RKO (cell line): Measurements from ENCODE around the gene VIM.
A peak's percentile ranks its signal among the peaks of the same experiment; 100 is the strongest.
"Not testable (repeated sequence)": the region's sequence is repeated elsewhere in the genome, so short reads cannot be mapped to it uniquely, and the experiment has no call there.

Source experiments
- DNase-seq: peaks from one replicate; pipeline ENCODE4 v3.0.0-alpha.2; 2016; ENCODE audit warnings: low spot score

Gene VIM

DNA sequence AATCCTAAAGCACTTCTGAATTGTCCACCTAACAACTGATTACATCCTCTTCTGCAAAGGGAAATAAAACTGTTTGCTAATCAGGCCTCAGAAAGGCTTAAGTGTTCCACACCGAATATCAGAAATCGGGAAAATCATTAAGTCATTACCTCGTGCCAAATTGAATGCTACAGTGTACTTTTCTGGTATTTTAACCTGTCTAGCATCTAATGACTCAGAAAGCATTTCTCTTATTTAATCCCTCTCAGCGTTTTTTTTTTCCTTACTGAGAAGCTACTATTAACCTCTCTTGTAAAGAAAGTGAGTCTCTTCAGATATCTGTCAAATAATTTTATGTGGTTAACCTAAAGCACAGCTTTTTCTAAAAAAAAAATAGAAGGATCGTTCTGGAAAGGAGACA is 28.6 kb downstream of the VIM start:
- no peak for DNase-seq

DNA sequence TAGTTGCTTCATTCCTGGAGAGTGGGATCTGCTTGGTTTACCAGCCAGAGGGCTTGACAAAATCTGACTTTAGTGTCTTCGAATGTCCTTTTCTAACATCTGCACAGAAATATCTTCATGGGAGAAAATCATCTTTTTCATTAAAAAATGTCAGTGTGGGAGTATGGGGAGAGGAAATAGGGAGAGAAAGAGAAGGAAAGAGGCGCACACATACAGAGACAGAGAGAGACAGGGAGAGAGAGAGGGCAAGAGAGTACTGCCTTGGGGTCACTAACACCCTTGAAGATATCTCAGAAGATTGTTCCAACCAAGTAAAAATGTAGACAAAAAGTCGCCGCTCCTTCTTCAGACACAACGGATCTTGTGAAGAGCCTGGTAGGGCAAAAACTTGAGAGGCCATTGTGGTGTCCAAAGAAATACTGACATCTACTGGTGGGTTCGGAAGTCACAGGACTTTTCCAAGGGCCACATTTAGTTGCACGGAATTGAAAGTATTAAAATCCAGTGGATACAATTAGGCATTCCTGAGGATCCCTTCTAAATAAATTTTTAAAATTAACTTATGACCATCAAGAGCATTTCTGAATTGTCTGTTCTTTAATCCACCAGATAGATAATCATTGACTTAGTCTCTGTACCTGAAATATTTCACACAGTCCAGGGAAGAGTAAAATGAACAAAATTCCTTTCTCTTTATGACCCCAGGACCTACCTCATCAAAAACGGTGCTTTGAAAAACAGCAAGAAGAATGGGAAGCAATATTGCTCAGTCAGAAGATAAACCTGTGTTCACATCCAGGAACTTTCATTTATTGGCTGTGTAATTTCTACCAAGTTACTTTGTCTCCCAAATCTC is 29.7 kb downstream of the VIM start:
- peak; percentile 91 for DNase-seq

DNA sequence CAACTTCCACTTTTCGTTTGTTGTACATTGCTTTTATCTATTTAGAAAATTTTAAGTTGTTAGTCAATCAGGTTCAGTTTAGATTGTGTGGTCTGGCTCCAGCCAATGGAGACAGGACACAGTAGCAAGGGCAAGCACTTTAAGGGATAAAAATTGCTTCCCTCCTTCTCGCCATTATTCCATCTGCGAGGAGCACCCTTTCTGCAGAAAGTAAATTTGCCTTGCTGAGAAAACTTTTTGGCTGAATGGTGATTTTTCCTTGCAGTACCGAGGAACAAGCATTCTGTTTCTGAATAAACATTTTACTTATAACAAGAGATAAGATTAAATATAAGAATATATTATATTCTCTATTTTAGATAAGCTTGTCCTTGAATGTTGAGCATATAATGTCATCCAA is 34.5 kb downstream of the VIM start:
- DNase-seq, result no peak

DNA sequence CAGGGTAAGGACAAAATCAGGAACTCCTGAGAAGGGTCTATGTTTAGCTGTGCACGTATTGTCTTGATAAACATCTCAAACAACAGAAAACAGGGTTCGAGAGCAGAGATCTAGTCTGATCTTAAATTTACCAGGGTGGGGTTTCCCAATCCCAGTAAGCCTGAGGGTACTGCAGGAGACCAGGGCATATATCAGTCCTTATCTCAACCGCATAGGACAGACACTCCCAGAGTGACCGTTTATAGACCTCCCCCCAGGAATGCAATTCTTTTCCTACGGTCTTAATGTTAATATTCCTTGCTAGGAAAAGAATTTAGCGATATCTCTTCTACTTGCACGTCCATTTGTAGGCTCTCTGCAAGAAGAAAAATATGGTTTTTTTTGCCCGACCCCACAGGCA is 35.5 kb downstream of the VIM start:
- no peak for DNase-seq

DNA sequence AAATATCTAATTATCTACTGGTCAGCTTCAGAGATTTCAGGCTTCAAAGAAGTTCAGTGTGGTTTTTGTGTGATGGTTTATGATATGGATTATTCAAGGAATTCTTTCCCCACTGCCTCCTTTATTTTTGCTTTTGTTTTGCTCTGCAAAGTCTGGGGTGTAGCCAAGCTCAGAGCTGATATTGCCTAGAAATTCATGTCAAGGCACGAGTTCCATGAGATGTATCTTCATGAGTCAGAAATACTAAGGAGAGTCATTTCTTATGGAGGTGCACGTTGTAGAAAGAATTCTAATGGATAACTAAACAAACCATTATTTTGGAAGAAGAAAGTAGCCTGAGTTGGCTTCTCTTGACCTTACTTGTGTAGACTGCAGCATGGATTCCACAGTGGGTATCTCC is 37.4 kb downstream of the VIM start:
- no peak for DNase-seq

DNA sequence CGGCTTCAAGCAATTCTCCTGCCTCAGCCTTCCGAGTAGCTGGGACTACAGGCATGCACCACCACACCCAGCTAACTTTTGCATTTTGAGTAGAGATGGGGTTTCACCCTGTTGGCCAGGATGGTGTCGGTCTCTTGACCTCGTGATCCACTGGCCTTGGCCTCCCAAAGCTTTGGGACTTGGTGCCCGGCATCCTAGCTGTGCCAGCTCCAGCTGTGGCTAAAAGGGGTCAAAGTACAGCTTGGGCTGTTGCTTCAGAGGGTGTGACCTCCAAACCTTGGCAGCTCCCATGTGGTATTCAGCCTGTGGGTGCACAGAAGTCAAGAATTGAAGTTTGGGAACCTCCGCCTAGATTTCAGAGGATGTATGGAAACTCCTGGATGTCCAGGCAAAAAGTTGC is 38.5 kb downstream of the VIM start:
- not testable (repeated sequence) for DNase-seq

DNA sequence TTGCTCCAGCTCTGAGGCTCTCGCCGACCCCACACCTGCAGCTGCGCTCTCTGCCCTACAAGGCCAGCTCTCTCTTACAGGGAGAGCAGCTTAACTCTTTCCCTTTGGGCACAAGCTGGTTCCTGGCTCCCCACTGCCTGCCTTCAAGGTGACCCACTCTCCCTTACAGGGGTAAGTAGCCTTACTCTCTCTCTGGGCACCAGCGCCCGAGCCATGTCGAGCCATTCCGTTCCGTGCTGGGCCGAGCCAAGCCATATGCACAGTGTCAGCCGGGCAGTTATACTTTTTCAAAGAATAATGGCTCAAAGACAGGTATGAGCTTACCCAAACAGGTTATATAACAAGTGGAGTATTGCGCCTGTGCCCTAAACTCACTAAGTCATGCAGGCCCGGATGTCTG is 44.6 kb downstream of the VIM start:
- DNase-seq, result no peak

DNA sequence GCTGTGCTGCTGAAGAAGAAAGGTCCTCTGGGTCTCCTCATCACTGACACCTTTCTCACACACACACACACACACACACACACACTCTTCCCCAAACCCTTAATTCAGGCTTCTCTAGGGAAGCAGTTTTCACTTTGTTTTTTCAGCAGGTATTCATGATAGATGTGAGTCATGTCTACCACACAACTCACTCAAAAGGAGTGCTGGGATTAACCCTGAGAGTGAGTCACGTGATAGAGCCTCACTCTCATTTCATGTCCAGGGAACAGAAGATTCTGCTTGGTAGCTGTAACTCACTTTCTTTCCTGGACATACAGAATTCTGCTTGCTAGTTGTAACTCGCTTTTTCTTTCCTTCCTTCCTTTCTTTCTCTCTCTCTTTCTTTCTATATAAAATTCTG is 45.4 kb downstream of the VIM start:
- peak; percentile 82 for DNase-seq

DNA sequence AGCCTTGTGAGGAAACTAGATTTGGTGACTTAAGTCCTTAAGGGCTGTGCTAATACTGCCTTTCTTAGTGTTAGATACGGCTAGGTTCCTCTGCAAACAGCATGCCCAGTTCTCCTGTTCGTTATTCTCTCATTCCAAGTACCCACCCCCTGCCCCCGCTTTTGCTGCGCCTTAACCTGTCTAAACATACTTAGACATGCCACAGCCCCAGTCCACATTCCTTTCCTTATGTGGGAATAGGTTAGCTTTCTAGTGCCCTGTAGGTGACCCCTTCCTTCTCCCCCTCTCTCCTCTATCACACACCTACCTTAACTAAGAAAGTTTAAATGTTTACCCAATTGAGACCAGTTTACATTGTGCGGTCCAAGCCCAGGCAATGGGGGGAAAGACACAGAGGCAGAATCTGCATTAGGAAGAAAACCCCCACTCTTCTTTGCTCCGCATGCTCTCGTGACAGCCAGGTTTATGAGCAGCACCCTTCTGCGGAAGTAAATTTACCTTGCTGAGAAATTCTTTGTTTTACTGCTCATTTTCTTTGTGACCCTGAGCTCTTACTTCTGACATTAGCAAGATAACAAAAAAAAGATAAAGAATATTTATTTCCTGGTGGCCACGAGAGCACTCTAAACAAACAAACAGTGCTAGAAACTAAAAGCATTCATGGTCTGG is 48.8 kb downstream of the VIM start:
- no peak for DNase-seq

DNA sequence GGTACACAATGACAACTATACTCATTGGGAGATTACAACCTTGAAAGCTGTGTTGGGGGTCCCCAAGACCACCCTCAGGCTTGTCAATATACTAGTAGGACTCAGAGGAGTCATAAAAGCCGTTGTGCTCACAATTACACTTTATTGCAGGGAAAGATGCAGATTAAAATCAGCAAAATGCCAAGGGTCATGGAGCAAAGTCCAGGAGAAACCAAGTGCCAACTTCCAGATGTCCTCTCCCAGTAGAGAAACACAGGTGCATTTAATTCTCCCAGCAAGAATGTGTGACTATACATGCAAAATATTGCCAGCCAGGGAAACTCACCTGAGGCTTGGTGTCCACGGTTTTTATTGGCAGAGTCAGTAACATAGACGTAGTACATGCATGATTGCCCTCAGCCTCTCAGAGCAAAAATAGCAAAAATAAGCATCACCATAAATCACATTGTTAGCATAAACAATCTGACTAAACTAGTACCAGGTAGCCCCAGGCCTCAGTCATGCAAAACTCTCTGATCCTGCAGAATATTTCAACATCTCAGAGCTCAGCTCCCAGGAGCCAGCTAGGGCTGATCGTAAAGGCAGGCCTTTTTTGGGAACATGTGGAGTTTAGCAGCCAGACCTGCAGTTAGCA is 50.7 kb downstream of the VIM start:
- DNase-seq, result no peak

DNA sequence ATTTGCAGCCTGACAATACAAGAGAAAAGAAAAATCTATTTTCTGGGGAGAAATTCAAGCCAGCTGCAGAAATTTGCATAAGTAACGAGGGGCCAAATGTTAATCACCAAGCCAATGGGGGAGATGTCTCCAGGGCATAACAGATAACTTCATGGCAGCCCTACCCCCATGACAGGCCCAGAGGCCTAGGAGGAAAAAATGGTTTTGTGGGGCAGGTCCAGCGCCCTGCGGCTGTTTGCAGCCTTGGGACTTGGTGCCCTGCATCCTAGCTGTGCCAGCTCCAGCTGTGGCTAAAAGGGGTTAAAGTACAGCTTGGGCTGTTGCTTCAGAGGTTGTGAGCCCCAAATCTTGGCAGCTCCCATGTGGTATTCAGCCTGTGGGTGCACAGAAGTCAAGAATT is 54.3 kb downstream of the VIM start:
- no peak for DNase-seq

DNA sequence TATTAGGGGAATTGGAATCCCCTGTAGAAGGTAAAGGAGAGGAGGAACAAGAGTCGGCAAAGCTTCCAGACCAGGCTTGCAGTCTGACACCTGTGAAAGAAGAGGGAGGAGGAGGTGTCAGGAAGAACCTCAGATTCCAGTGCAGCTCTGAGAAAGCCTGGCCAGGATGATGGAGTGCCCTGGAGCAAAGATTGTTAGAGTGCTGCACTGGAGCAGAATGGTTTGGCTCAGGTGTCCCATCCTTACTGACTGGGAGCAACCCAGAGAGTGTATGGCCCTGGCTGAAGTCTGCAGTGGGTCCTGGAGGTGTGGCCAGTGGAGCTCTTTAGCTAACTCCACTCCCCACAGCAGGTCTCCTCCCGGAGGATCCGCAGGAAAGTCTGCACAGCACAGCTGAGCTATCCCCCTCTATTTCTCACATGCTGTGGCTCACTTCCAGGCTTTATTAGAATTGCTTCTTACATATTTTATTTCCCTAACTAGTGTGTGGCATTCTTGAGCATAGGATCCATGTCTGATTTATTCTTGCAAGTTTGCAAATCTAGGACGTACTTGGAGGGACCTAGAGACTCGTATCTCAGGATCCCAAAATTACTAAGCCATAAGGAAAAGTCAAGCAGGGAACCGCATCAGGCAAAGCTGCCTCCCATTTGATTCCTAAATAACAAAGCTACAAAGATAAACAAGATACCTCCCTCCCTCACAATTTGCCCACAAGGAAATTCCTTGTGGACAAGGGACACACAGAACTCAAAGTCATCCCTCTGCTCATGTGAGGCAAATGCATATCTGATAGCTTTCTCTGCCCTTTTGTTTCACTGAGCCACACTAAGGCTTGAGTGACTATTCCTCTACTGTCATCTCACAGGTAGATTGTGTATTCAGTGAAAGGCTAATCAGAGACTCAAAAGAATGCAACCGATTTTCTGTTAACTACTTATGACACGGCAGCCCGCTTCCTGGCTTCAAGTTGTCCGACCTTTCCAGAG is 58.8 kb downstream of the VIM start:
- no peak for DNase-seq
